K562 (cell line): ENCODE measurements around the gene SORT1. TPM values are rescaled to one million over a fixed set of nuclear protein-coding genes. Genes with fewer than 3 reads are reported as not detected.

Experiments used
- ARNT ChIP-seq, 2 experiments: fragments of 450-650 bp; IDR thresholded peaks; 2 replicates each; pipeline ENCODE4 v1.6.1; 2016; ENCODE audit warnings: mild to moderate bottlenecking in 1 of 2
- BMI1 ChIP-seq: fragments of 150-350 bp; IDR thresholded peaks from 2 replicates; pipeline ENCODE4 v1.6.1; 2014; ENCODE audit warnings: low read length
- DDX20 ChIP-seq: fragments of 450-650 bp; IDR thresholded peaks from 2 replicates; pipeline ENCODE4 v1.6.1; 2016; ENCODE audit warnings: missing genetic modification characterization, low read depth, mild to moderate bottlenecking, missing compliant biosample characterization, moderate library complexity
- DLX4 ChIP-seq: fragments of 250-450 bp; sonication (Bioruptor Pico); IDR thresholded peaks from 2 replicates; pipeline ENCODE4 v1.6.1; 2021; ENCODE audit warnings: mild to moderate bottlenecking
- EGR1 ChIP-seq: fragments of 450-650 bp; conservative IDR thresholded peaks from 2 replicates; pipeline ENCODE4 v1.6.1; 2017; ENCODE audit warnings: mild to moderate bottlenecking
- FOSL1 ChIP-seq: fragments of 200-800 bp; sonication (Bioruptor generic); conservative IDR thresholded peaks from 2 replicates; pipeline ENCODE4 v1.6.1; 2016; ENCODE audit warnings: missing genetic modification characterization, missing compliant biosample characterization
- IRF1 ChIP-seq: sonication (generic); formaldehyde crosslinking; IDR thresholded peaks from 2 replicates; pipeline ENCODE4 v1.8.0; 2022; ENCODE audit warnings: missing genetic modification reagents, mild to moderate bottlenecking, borderline replicate concordance
- JUNB ChIP-seq: fragments of 450-650 bp; formaldehyde crosslinking; conservative IDR thresholded peaks from 2 replicates; pipeline ENCODE4 v1.4.0; 2020; ENCODE audit warnings: mild to moderate bottlenecking
- MITF ChIP-seq: IDR thresholded peaks from 2 replicates; pipeline ENCODE4 v1.6.1; 2014; ENCODE audit warnings: antibody characterized with exemption
- NEUROD1 ChIP-seq: fragments of 150-350 bp; IDR thresholded peaks from 2 replicates; pipeline ENCODE4 v1.6.1; 2014; ENCODE audit warnings: borderline replicate concordance, low read length, low read depth; ENCODE audit not compliant: partially characterized antibody
- PHB2 ChIP-seq: fragments of 450-650 bp; IDR thresholded peaks from 2 replicates; pipeline ENCODE4 v1.6.1; 2017; ENCODE audit warnings: low read depth
- PHF8 ChIP-seq: fragments of 200-600 bp; sonication (generic); IDR thresholded peaks from 2 replicates; pipeline ENCODE4 v1.6.1; 2012; ENCODE audit warnings: mixed run types, mild to moderate bottlenecking, inconsistent platforms, low read length, moderate library complexity, borderline replicate concordance
- PREB ChIP-seq: sonication (generic); formaldehyde crosslinking; IDR thresholded peaks from 2 replicates; pipeline ENCODE4 v1.8.1; 2023; ENCODE audit warnings: mild to moderate bottlenecking, missing genetic modification reagents
- RBBP5 ChIP-seq: fragments of 200-600 bp; sonication (generic); IDR thresholded peaks from 2 replicates; pipeline ENCODE4 v1.6.1; 2012; ENCODE audit warnings: borderline replicate concordance, mild to moderate bottlenecking, low read length, control low read depth, inconsistent platforms; ENCODE audit not compliant: insufficient read depth, poor library complexity, severe bottlenecking
- RBM22 ChIP-seq: fragments of 200-400 bp; formaldehyde crosslinking; IDR thresholded peaks from 2 replicates; pipeline ENCODE4 v1.6.1; 2018; ENCODE audit warnings: low read length, low read depth; ENCODE audit not compliant: poor library complexity, severe bottlenecking
- SOX6 ChIP-seq: fragments of 450-650 bp; IDR thresholded peaks from 2 replicates; pipeline ENCODE4 v1.6.1; 2014; ENCODE audit warnings: mild to moderate bottlenecking
- STAT5A ChIP-seq: IDR thresholded peaks from 2 replicates; pipeline ENCODE4 v1.6.1; 2012; ENCODE audit warnings: low read length, inconsistent platforms, borderline replicate concordance
- ZBTB49 ChIP-seq: sonication (generic); formaldehyde crosslinking; IDR thresholded peaks from 2 replicates; pipeline ENCODE4 v1.8.0; 2022; ENCODE audit warnings: missing genetic modification reagents, mild to moderate bottlenecking, borderline replicate concordance
- ZFX ChIP-seq: sonication (generic); formaldehyde crosslinking; IDR thresholded peaks from 2 replicates; pipeline ENCODE4 v1.8.0; 2022; ENCODE audit warnings: mild to moderate bottlenecking, missing genetic modification reagents, moderate library complexity
- ZNF134 ChIP-seq: fragments of 250-450 bp; sonication (Bioruptor Pico); conservative IDR thresholded peaks from 2 replicates; pipeline ENCODE4 v1.4.0; 2020
- ZNF175 ChIP-seq: fragments of 200-800 bp; sonication (Bioruptor generic); IDR thresholded peaks from 2 replicates; pipeline ENCODE4 v1.6.1; 2016; ENCODE audit warnings: low read depth, mild to moderate bottlenecking, missing genetic modification characterization, missing compliant biosample characterization
- ZNF253 ChIP-seq: fragments of 250-450 bp; sonication (Bioruptor Pico); conservative IDR thresholded peaks from 2 replicates; pipeline ENCODE4 v1.6.1; 2021; ENCODE audit warnings: mild to moderate bottlenecking
- ZNF668 ChIP-seq: fragments of 250-450 bp; sonication (Bioruptor Pico); IDR thresholded peaks from 2 replicates; pipeline ENCODE4 v1.8.0; 2022; ENCODE audit warnings: mild to moderate bottlenecking, inconsistent platforms
- ZNF79 ChIP-seq: fragments of 250-450 bp; sonication (Bioruptor Pico); IDR thresholded peaks from 2 replicates; pipeline ENCODE4 v1.4.0; 2020; ENCODE audit warnings: low read depth, mild to moderate bottlenecking, moderate library complexity
- polyA plus RNA-seq, 8 experiments: library from polyadenylated mRNA; depleted of rRNA in 4 of 8; stranded (reverse) in 5 of 8; unstranded in 3 of 8; fragments of >200 nt; fragmentation: Nextera tagmentation in 2 of 8; fragmentation: Illumina TruSeq in 1 of 8; extraction: Ambion mirVana in 2 of 8; extraction: Trizol in 1 of 8; gene quantifications; 2 replicates each; pipeline versions ENCODE4 v1.2.1 to v1.2.3, GENCODE V29; 2011 to 2014; ENCODE audit warnings: inconsistent platforms in 1 of 8, missing spikeins in 1 of 8
- total RNA-seq, 7 experiments: library from RNA; depleted of rRNA in 6 of 7; stranded (reverse); fragments of >200 nt in 6 of 7; fragmentation: Illumina TruSeq in 2 of 7; extraction: Trizol in 2 of 7; gene quantifications; 2 replicates each; pipeline versions ENCODE4 v1.2.1 to v1.2.3, GENCODE V29; 2011 to 2021; ENCODE audit warnings: low replicate concordance in 1 of 7

SORT1 gene
- total and polyA plus RNA-seq, 9 of the 15 experiments (the other 6 are each of a cell fraction or from before 2014, with no cell fraction given) = 27.4 to 112 (median 65.0) TPM

- TF ChIP-seq RBM22 = no peak
- no peak for TF ChIP-seq ZNF175 (CRISPR knock-in tag)
- no peak for TF ChIP-seq EGR1
- TF ChIP-seq ARNT (IDR thresholded peaks at IDR 0.05) = no peak
- TF ChIP-seq BMI1 = no peak
- no peak for TF ChIP-seq DLX4 (CRISPR knock-in tag)
- no peak for TF ChIP-seq PHF8
- no peak for TF ChIP-seq FOSL1 (tag)
- TF ChIP-seq ZNF79 (CRISPR knock-in tag) = no peak
- no peak for TF ChIP-seq ZNF668
- TF ChIP-seq IRF1 (CRISPR knock-in tag) = no peak
- no peak for TF ChIP-seq ZNF134 (CRISPR knock-in tag)
- no peak for TF ChIP-seq SOX6
- no peak for TF ChIP-seq ZBTB49
- TF ChIP-seq ZFX (CRISPR knock-in tag) = 0 out of 2 replicates have a peak, but pooled peaks have one; percentile 49
- no peak for TF ChIP-seq JUNB (CRISPR knock-in tag)
- peak; percentile 39 for TF ChIP-seq NEUROD1
- no peak for TF ChIP-seq STAT5A
- no peak for TF ChIP-seq RBBP5
- TF ChIP-seq DDX20 = no peak
- no peak for TF ChIP-seq PHB2
- no peak for TF ChIP-seq MITF
- no peak for TF ChIP-seq ZNF253 (CRISPR knock-in tag)
- no peak for TF ChIP-seq PREB
Observed at GRCh38 chr1:109275706-109276345, 121.9 kb downstream of the SORT1 start (continued).
